Measurements from ENCODE around the gene SFRP4. TPM values are rescaled to one million over a fixed set of nuclear protein-coding genes. Genes with fewer than 3 reads are reported as not detected.
"Not testable (repeated sequence)": the region's sequence is repeated elsewhere in the genome, so short reads cannot be mapped to it uniquely, and the experiment has no call there.

Gene SFRP4
- 0.03 TPM in 1 of 2 replicates, not detected in the other for total RNA-seq (2014; rRNA removed; shearing (Covaris generic))
- 0.14 TPM in 2 replicates for polyA plus RNA-seq (2015; cell fraction: cytosol; rRNA removed)
- 0.07 TPM in 1 of 2 replicates, not detected in the other for polyA plus RNA-seq (2015; cell fraction: nucleus; rRNA removed)

DNA sequence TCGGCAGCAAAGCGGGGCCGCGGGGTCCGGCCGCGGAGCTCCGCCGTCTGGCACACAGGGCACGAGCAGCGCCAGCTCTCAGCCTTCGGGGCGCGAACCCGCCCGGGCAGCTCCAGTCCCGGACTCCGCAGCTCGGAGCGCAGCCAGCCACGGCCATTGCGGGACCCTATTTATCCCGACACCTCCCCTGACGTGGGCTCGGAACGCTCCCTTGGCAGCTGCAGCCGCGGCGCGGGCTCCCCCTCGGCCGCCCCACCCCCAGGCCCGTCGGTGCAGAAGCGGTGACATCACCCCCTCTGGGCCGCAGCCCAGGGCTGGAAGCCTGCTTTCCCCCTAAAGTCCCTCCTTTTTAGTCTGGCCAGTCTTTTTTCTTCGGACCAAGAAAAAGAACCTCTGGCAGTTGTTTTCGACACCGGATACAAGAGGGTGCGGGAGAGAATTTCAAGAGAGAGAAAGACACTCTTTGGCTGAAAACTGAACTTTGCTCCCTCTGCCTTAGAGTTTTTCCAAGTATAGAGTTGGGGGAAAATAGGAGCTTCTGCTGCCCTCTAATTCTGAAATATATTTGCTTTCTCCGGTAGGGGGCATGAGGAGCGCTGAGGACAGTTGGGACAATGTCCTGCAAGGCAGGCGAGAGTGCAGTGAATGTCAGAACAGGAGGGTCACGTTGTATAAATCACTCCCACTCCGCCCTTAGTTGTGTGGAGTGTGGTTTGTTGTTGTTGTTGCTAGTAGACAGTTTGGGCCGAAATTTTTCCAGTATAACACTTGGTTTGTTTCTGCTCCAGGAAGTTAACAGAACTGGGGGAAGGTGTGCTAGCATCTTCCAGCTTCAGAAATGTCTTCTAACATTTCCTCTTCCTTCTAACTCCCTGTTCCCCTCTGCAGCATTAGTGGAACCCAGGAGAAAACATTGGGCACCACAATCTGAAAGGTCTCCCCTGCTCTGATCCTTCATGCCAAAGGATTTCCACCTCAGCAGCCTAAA lies at the start of gene SFRP4:
Gene SFRP4, minus strand, starts transcription at position 145 of the 988 bp plus-strand sequence. CDS start 280 bp downstream, outside the sequence.
- DNase-seq (ENCODE audit: low read depth): peak; percentile 67

GRCh38 chr7:37964196-37964595 lies 47.6 kb upstream of the SFRP4 start:
- DNase-seq (ENCODE audit: low read depth): no peak

DNA sequence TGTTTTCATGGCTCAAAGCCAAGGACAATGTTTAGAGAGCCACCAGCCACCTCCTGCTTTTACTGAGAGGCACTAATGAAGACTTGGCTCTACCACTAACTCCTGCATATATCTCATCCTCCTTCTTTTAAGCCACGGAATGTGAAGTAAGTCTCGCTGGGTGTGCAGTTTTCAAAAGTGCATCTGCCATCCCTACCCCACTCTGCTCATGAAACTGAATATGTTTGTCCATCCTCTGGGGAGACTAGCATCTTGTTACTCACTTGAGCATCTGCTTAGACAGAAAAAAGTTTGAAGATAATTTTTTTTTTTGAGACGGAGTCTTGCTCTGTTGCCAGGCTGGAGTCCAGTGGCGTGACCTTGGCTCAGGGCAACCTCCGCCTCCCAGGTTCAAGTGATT lies 44.6 kb upstream of the SFRP4 start:
- no peak for DNase-seq (ENCODE audit: low read depth)

GRCh38 chr7:37960483-37960882 lies 43.9 kb upstream of the SFRP4 start:
- DNase-seq (ENCODE audit: low read depth): no peak

DNA sequence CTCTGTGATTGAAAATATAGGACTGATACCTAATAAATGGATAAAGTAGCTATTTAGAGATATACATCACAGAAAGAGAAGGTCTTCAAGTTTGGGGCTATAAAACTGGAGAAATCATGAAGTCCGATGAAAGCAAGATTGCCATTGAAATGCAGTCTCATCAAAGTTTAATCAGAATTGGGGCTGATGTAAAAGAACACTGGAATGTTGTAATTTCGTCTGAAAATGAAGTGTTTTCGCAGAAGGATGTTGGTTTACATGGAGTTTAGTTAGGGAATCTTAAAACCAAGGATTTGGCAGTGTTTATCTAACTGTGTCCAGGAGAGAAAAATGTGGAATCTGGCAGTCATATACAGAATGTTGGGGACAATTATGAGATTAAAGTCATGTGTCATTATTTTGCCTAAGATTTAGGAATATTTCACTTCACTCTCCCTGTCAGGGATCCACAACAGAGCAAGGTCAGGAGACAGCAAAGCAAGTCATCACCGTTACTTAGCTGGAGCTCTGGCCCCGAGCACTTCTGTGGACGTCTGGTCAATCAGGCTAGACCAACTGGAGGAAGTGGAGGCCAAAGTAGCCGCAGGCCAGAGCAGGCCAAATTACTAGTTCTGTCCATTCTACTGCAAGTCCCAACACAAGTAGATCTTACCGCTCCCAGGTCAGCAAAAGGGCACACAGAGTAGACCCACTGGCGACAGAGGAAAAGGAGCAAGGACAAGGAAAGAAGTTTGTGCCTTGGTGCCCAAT lies 40.8 kb upstream of the SFRP4 start:
- no peak for DNase-seq (ENCODE audit: low read depth)

DNA sequence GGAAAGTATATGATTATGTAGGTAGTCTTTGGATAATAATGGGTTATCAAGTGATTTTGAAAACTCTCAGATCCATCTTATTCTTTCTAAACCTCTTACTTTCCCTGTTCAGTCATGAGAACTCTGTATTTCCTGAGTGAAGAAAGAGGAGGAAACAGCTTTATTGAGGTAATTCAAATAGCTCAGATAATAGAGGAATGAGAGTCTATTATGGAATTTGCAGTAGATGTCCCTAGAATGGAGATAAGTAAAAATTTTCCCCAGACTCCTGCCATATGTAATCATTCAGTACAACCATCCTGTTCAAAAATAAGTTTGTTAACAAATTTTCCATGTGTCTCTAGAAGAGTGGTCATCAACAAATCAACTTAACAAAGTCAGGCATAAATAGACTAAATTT lies 40.2 kb upstream of the SFRP4 start:
- no peak for DNase-seq (ENCODE audit: low read depth)

- DNase-seq (ENCODE audit: low read depth): not testable (repeated sequence)
Measured at GRCh38 chr7:37954217-37954616, 37.6 kb upstream of the SFRP4 start.

GRCh38 chr7:37952240-37952639 lies 35.6 kb upstream of the SFRP4 start:
- no peak for DNase-seq (ENCODE audit: low read depth)

DNA sequence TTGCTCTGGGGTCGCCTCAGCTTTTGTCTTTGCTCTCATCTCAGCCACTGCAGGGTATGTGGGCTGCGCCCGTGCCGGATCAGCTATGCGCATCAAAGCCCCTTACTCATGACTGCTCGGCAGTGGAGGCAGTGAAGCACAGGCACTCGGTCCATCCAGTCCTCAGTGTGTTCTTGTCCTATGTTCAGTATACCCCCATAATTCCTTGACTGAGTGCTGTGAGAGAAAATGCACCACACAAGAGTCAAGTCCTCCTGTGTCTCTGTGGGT lies 31.3 kb upstream of the SFRP4 start:
- no peak for DNase-seq (ENCODE audit: low read depth)

- DNase-seq (ENCODE audit: low read depth): no peak
Measured at GRCh38 chr7:37947138-37947940, 30.7 kb upstream of the SFRP4 start.

DNA sequence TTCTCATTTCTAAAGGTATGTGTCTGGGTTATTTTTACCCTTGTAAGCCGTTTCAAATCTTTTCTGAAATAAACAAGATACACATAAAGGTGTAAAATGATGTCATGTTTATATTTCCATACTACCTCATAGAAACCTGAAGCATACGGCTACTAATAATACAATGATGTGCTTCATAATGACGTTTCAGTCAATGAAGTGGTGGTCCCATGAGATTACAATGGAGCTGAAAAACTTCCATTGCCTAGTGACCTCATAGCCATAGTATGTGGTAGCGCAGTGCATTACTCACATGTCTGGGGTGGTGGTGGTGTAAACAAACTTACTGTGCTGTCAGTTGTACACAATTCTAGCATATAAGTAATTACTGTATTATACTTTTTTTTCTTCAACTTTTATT lies 28.7 kb upstream of the SFRP4 start:
- DNase-seq (ENCODE audit: low read depth): no peak

- no peak for DNase-seq (ENCODE audit: low read depth)
Measured at GRCh38 chr7:37944737-37945054, 28.1 kb upstream of the SFRP4 start.

- DNase-seq (ENCODE audit: low read depth): peak; percentile 25
Measured at GRCh38 chr7:37943905-37944736, 27.5 kb upstream of the SFRP4 start.

DNA sequence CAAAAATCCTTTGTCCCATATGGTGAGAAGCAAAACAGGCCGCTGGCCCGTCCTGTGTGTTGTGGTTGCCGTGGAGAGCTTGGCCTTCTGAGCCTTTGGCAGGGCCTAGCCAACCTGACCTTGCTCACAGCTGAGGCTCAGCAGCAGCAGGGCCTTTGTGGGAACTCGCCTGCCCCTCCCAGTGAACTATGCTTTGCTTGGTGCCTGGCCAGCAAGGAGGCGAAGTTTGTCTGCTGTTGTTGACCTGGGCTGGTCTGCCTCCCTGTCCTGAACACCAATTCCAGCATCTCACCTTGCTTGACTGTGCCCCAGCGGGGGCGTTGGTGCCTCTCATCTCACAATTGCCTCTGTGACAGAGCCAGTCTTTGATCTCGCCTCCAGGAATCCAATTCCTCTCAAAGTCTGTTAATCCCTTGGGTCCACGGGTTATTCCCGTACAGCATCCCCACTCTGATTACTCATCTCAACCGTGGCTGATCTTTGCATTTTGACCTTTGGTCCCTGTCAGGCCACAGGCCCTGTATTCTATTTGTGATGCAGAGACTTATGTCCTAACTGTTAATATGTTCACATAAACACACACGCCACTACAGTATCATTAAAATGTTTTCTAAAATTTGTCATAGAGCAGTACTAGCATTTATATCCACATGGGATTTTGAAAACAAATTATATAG lies 26.5 kb upstream of the SFRP4 start:
- DNase-seq (ENCODE audit: low read depth): no peak

DNA sequence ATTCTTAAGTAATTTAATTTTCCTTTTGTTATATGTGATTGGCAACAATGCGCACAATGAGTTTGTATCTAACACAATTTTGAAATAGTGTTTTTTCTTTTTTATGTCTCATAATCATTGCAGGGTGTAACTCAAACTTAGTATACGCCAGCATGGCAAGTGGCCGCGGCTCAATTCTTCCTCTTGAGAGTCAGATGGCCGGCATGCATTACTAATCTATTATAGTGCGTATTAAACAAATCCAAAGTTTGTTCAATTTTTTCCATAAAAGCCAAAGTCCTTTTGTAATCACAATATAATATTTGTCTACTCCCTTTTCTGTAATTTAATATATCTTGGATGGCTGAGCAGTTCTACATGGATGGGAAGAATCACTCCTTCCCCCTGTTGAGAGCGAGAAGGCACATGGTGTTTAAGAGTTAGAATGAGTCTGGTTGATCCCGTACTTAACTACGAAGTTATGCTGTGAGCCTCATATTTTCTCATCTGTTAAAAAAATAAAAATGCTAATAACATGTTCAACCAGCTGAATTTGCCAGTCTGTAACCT lies 16.5 kb upstream of the SFRP4 start:
- no peak for DNase-seq (ENCODE audit: low read depth)

- no peak for DNase-seq (ENCODE audit: low read depth)
Measured at GRCh38 chr7:37932543-37932942, 15.9 kb upstream of the SFRP4 start.

- DNase-seq (ENCODE audit: low read depth): no peak
Measured at GRCh38 chr7:37930226-37930948, 13.8 kb upstream of the SFRP4 start.

GRCh38 chr7:37928878-37929277 lies 12.3 kb upstream of the SFRP4 start:
- no peak for DNase-seq (ENCODE audit: low read depth)

GRCh38 chr7:37927773-37928444 lies 11.3 kb upstream of the SFRP4 start:
- no peak for DNase-seq (ENCODE audit: low read depth)

All from HT1080 (cell line).